Psoas muscle (tissue), 8 donors: ENCODE measurements around the gene TBL1XR1. TPM values are rescaled to one million over a fixed set of nuclear protein-coding genes. Genes with fewer than 3 reads are reported as not detected.

Experiments used
- ATAC-seq, 4 donors: fragments of 200-7000 bp; cut with Tn5 transposase; one replicate each; pipeline ENCODE4 v1.9.1; 2020; ENCODE audit warnings: moderate library complexity in 3 of 4, mild to moderate bottlenecking in 2 of 4
- DNase-seq, 2 donors: peaks; one replicate each; pipeline ENCODE4 v3.0.0-alpha.2; 2020
- H3K27ac ChIP-seq: fragments of 200-600 bp; one replicate; pipeline ENCODE4 v1.8.0; 2022
- H3K27me3 ChIP-seq, 3 donors: fragments of 200-600 bp in 1 of 3; one replicate each; pipeline versions ENCODE4 v1.6.1 to v1.8.0; 2013 to 2022; ENCODE audit warnings: low read length in 2 of 3, mild to moderate bottlenecking in 2 of 3, moderate library complexity in 1 of 3; ENCODE audit not compliant: insufficient read depth in 3 of 3
- H3K36me3 ChIP-seq, 2 donors: fragments of 200-600 bp in 1 of 2; one replicate each; pipeline versions ENCODE4 v1.6.1 to v1.8.0; 2013 to 2022; ENCODE audit warnings: low read depth in 1 of 2, mild to moderate bottlenecking in 1 of 2, moderate library complexity in 1 of 2; ENCODE audit not compliant: insufficient read depth in 1 of 2
- H3K4me1 ChIP-seq: fragments of 200-600 bp; one replicate; pipeline ENCODE4 v1.8.0; 2022
- H3K4me3 ChIP-seq: fragments of 200-600 bp; one replicate; pipeline ENCODE4 v1.8.0; 2022; ENCODE audit warnings: mild to moderate bottlenecking
- H3K9me3 ChIP-seq: fragments of 200-600 bp; one replicate; pipeline ENCODE4 v1.8.0; 2022
- WGBS, 3 donors: extraction: QIAGEN DNeasy Blood & Tissue Kit; methylation state at CpG; one replicate each; pipeline versions ENCODE4 v1.1.6 to v1.1.7; 2013; 5-methylcytosine and 5-hydroxymethylcytosine counted together
- intact Hi-C, 2 donors: fragments of 100-400 bp; cut with DNase I; formaldehyde crosslinking; loops; one replicate each; pipeline versions ENCODE4 v1.11.0 to v1.14.2; 2022
- polyA plus RNA-seq, 3 donors: library from polyadenylated mRNA; stranded (reverse); fragments of 200-250 nt; gene quantifications; one replicate each; pipeline ENCODE4 v1.2.3, GENCODE V29; 2013
- total RNA-seq, 4 donors: library from RNA; stranded (reverse); fragmentation: NEBNext Ultra II Directional in 2 of 4; extraction: Animal tissue kit (Norgen Biotek cat#: 25700) in 2 of 4; gene quantifications; one replicate each; pipeline versions ENCODE4 v1.2.1 to v1.2.4, GENCODE V29; 2021 to 2023
- TF ChIP-seq, protein P1 (sequence below): fragments of 200-600 bp; IDR thresholded peaks from one replicate; pipeline ENCODE4 v1.8.0; 2022; ENCODE audit warnings: antibody characterized with exemption
- donor health status: healthy with polysubstance abuse.
- donor health status: DM: no; HTN: no; CAD: no; lungs with moderate emphysema.
- donor health status: Bipolar disorder and iron deficiency.
- donor health status: healthy.
- donor health status: DM: yes; HTN: yes; CAD: no.
- donor health status: DM: no; HTN: no; CAD: no.
- donor health status: DM: no; HTN: no; CAD: no.
- donor health status: DM: yes; HTN: yes; CAD: no.

Gene TBL1XR1
- total and polyA plus RNA-seq, 7 donors: 7.3 to 97.4 (median 58.6) TPM

DNA sequence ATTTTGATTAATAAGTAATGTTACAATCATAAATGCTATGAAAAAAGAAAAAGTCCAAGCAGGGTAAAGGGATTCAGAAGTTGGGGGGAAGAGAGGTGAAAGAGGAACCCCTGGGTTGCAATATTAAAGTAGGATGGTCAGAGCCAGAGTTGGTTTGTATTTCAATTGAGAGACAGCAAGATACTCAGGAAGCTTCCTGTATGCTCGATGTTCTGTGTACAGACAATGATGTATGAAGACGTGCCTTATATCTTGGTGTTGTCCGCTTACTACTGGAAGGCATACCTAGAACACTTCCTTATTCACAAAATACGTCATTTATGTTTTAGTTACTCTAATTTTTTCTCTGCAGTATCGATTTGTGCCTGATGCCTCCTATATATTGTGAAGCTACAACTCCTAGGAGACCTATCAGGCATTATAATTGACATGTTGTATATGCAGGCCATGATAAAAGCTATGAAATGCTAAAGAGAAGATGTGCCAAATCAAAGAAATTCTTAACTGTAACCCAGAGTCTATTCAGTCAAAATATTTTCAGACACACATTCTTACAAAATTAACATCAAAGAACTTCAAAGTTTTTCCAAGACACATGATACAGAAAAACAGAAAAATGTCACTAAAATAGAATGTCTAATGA lies 87.5 kb downstream of the TBL1XR1 start:
- H3K27me3 ChIP-seq: no peaks in the 10 kb centered on the region
- intact Hi-C loops: no loop called here
- no peaks in the 10 kb centered on the region for H3K36me3 ChIP-seq
- TF ChIP-seq, protein P1, sequence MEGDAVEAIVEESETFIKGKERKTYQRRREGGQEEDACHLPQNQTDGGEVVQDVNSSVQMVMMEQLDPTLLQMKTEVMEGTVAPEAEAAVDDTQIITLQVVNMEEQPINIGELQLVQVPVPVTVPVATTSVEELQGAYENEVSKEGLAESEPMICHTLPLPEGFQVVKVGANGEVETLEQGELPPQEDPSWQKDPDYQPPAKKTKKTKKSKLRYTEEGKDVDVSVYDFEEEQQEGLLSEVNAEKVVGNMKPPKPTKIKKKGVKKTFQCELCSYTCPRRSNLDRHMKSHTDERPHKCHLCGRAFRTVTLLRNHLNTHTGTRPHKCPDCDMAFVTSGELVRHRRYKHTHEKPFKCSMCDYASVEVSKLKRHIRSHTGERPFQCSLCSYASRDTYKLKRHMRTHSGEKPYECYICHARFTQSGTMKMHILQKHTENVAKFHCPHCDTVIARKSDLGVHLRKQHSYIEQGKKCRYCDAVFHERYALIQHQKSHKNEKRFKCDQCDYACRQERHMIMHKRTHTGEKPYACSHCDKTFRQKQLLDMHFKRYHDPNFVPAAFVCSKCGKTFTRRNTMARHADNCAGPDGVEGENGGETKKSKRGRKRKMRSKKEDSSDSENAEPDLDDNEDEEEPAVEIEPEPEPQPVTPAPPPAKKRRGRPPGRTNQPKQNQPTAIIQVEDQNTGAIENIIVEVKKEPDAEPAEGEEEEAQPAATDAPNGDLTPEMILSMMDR: no peak
- 49 to 77% (median 69%) methylated on average over 5 of the region's 5 CpGs for WGBS, 3 donors
- ATAC-seq (peak in 1 of 4 donors; percentile 39), DNase-seq (no peak)
- peaks cover 60% of the 10 kb centered on the region for H3K4me1 ChIP-seq
- H3K9me3 ChIP-seq: no peaks in the 10 kb centered on the region
- no peak overlapping the region for H3K27ac ChIP-seq
- H3K4me3 ChIP-seq: no peak overlapping the region

DNA sequence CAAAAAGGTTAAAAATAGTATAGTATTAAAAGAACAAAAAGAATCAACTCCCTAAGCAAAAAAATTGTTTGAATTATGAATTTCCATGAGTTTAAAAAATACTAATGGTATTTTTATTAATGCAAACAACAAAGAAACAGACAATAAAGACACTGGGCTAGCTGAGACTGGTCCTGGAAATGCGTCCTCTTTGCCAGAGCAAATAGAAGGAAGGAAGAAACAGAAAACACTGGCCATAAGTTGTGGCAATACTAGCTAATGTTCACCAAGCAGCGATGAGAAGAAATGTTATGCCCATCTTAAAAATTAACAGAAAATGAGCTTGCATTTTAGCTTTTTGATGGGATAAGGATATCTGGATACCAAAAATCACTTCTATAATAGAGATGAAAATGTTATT lies 88.6 kb downstream of the TBL1XR1 start:
- Histone ChIP-seq H3K36me3 (no peaks in the 10 kb centered on the region), H3K9me3 (no peaks in the 10 kb centered on the region), H3K27ac (no peak overlapping the region), H3K4me1 (peaks cover 67% of the 10 kb centered on the region), H3K4me3 (no peak overlapping the region), H3K27me3 (no peaks in the 10 kb centered on the region)
- WGBS, 3 donors: 79 to 85% (median 84%) methylated on average over 2 of the region's 2 CpGs
- DNase-seq (no peak), ATAC-seq (no peak)
- TF ChIP-seq, protein P1: no peak
- intact Hi-C loops: no loop called here

DNA sequence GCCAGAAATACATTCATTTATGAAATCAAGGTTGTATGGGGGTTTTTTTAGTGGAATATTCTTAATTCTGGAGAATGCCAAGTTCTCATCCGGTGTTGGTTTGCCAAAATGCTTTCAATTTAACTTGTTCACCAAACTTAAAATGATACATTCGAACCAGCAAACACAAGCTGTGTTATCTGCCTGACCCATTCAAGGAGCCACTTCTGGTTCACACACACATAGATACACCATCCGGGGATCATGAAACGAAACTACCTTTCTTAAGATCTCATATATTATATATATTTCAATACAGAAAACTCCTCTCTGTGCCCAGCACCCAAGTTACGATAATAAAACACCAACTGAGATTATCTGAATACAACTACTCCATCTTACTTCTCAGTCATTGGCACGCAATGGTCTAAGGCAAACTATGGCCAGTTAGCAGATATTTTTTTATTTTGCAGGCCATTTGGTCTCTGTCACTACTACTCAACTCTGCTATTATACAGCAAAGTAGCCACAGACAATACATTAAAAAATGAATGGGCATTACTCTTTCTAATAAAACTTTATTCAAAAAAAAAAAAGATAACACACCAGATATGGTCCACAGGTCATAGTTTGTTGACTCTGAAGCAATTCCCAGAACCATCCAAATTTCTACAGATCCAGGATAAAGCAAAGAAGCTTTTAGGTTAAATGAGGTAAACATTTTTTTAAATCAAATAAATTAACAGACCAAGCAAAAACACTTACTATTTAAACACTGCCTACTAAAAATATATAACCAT lies 89.6 kb downstream of the TBL1XR1 start:
- peaks cover 76% of the 10 kb centered on the region for H3K4me1 ChIP-seq
- no peak for DNase-seq

DNA sequence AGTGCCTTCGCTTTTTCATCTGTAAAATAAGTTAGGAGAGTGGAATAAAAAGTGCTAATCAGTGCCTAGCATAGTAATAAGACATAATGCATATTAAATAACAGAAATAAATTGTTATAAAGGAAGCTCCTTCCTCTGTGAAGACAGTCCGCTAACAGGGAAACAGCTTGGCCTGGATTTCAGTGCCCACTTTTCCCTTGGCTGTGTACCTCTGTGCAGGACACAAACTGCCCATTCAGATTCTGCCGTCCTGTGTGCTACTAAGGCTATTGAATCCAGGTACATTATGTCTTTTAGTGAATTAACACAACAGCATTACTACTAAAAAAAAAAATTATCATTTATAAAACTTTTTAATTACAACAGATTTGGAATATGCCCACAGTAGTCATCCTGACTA lies 90.7 kb downstream of the TBL1XR1 start:
- Histone ChIP-seq H3K27me3 (no peaks in the 10 kb centered on the region), H3K27ac (no peak overlapping the region), H3K36me3 (no peaks in the 10 kb centered on the region), H3K4me1 (peaks cover 85% of the 10 kb centered on the region), H3K4me3 (no peak overlapping the region), H3K9me3 (no peaks in the 10 kb centered on the region)
- ATAC-seq (peak in 1 of 4 donors; percentile 49), DNase-seq (no peak)
- 58 to 80% (median 66%) methylated on average over 3 of the region's 3 CpGs for WGBS, 3 donors
- TF ChIP-seq, protein P1: no peak
- intact Hi-C loops: no loop called here

More for the DNA sequence above, 89.6 kb downstream of the TBL1XR1 start:
- H3K36me3 ChIP-seq: no peaks in the 10 kb centered on the region
- no peak for ATAC-seq
- no peak overlapping the region for H3K27ac ChIP-seq
- no peak overlapping the region for H3K4me3 ChIP-seq
- H3K9me3 ChIP-seq: no peaks in the 10 kb centered on the region
- no peaks in the 10 kb centered on the region for H3K27me3 ChIP-seq
- intact Hi-C loops: no loop called here
- TF ChIP-seq, protein P1: no peak
- 76 to 83% (median 79%) methylated on average over 6 of the region's 6 CpGs for WGBS, 3 donors
